Mononuclear cell (primary cell): ENCODE data around the gene HDAC3. TPM values are rescaled to one million over a fixed set of nuclear protein-coding genes. Genes with fewer than 3 reads are reported as not detected.
A peak's percentile ranks its signal among the peaks of the same experiment; 100 is the strongest.

Source experiments
- H3K27me3 ChIP-seq: 2 replicates; pipeline ENCODE4 v1.6.0; 2011; ENCODE audit warnings: low read length, control low read depth; ENCODE audit not compliant: insufficient read depth
- H3K4me1 ChIP-seq: 2 replicates; pipeline ENCODE4 v1.5.1; 2011; ENCODE audit warnings: mild to moderate bottlenecking, low read length, control low read depth; ENCODE audit not compliant: insufficient read depth
- H3K4me3 ChIP-seq: 2 replicates; pipeline ENCODE4 v1.5.1; 2011; ENCODE audit warnings: mild to moderate bottlenecking, low read length, moderate library complexity
- H3K9me3 ChIP-seq: 2 replicates; pipeline ENCODE4 v1.5.1; 2011; ENCODE audit warnings: low read depth, mild to moderate bottlenecking, control low read depth, low read length
- total RNA-seq: library from RNA; depleted of rRNA; stranded (reverse); fragments of >200 nt; gene quantifications from one replicate; pipeline ENCODE4 v1.2.3, GENCODE V29; 2012

Gene HDAC3
- total RNA-seq, result 30.5 TPM

DNA sequence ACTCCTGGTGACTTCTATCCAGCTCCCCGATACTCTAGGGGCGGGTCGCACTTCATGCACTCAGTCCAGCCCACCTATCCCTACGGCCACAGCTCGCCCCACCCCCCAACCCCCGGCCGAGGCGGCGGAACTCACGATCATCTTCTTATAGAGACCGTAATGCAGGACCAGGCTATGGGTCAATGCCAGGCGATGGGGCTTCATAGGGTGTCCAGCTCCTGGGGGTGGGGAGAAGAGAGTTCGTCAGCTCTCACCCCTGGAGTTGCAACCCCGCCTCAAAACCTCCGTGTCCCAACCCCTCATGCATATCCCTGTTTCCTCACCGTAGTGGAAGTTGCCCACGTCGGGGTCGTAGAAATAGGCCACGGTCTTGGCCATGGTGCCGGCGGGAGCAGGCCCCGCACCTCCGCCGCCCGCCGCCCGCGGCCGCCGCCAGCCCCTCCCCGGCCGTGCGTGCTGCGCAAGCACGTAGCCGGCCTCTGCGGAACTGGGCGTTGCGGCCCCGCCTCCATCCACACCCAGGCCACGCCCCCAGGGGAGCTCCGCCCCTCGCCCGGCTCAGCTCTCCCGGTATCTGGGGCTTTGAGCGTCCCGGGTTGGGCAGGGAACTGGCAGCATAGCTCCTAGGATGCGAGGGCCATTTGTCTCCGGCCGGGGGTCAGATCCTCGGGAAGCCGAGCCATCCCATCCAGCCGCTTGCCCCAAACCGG lies at the start of gene HDAC3, which contains the start of gene RELL2:
TSS of gene HDAC3 (minus strand) at position 437 of the 710 bp plus-strand sequence. CDS start at position 378, 59 bp downstream.
TSS of gene RELL2 (plus strand) at position 585 of the 710 bp plus-strand sequence. CDS start 1,229 bp downstream, outside the sequence.
- Histone ChIP-seq H3K9me3 (no peaks in the 10 kb centered on the region), H3K4me1 (peaks cover 42% of the 10 kb centered on the region), H3K27me3 (no peaks in the 10 kb centered on the region), H3K4me3 (peak within 1 kb of the TSS; percentile 91)

DNA sequence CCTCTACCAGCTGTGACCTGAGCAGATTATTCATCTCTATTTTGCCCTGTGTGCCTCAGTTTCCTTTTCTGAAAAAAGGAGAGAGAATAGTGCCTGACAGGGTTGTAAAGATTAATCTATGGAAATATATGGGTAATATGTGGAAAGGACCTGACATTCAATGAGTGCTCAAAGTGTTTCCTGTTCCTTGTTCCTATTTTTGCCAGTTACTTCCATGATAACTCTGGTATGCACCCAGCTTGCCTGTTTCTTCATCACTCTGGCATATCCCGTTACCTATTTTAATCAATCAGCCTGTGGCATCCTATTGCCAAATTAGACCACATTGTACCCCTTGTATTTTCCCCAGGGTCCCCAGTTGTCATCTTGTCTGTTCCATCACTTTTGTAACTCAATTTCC lies 48.9 kb upstream of the HDAC3 start:
- peaks cover 40% of the 10 kb centered on the region for H3K4me1 ChIP-seq
- H3K4me3 ChIP-seq, result no peak overlapping the region
- H3K27me3 ChIP-seq, result no peaks in the 10 kb centered on the region
- no peaks in the 10 kb centered on the region for H3K9me3 ChIP-seq

DNA sequence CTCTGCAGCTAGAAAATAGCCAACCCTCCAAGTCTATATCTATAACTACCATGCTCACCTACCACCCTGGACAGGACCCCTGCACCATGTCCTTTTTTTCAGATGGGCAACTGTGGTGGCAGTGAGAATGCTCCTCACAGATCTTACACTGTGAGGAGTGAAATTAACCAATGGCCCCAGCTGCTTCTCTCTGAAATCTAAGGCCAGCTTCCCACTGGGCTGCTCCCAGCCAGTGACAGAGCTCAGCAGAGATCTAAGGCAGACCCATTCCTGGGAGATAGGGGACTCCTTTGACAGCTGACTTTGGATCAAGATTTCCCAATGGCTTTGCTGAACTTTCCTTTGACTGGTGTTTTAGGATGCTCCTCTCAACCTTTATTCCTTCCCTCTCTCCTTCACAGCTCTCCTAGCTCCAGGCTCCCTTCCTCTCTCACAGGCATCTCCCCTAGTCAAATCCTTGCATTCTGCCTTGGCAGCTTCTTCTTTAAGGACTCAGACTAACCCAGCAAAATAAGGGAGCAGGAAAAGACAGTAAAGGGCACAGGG lies 47.0 kb upstream of the HDAC3 start:
- no peaks in the 10 kb centered on the region for H3K9me3 ChIP-seq
- peaks cover 42% of the 10 kb centered on the region for H3K4me1 ChIP-seq
- no peaks in the 10 kb centered on the region for H3K27me3 ChIP-seq
- no peak overlapping the region for H3K4me3 ChIP-seq

- Histone ChIP-seq H3K4me3 (peak within 1 kb of the TSS; percentile 52), H3K27me3 (no peaks in the 10 kb centered on the region), H3K4me1 (peaks cover 42% of the 10 kb centered on the region), H3K9me3 (no peaks in the 10 kb centered on the region)
These were observed 45.3 kb upstream of the HDAC3 start, which contains the start of gene ARAP3 for GRCh38 chr5:141681695-141682641. Gene ARAP3 (minus strand): TSS chr5:141682230. CDS start chr5:141680486, 1,744 bp downstream.

GRCh38 chr5:141681295-141681694 lies 44.6 kb upstream of the HDAC3 start:
- H3K4me3 ChIP-seq, result peak overlapping the region; percentile 52
- H3K9me3 ChIP-seq, result no peaks in the 10 kb centered on the region
- no peaks in the 10 kb centered on the region for H3K27me3 ChIP-seq
- peaks cover 42% of the 10 kb centered on the region for H3K4me1 ChIP-seq

- Histone ChIP-seq H3K4me1 (peaks cover 41% of the 10 kb centered on the region), H3K27me3 (no peaks in the 10 kb centered on the region), H3K9me3 (no peaks in the 10 kb centered on the region), H3K4me3 (peak overlapping the region; percentile 52)
These were observed 44.1 kb upstream of the HDAC3 start for GRCh38 chr5:141680751-141681201.

GRCh38 chr5:141680178-141680577 lies 43.5 kb upstream of the HDAC3 start:
- no peaks in the 10 kb centered on the region for H3K27me3 ChIP-seq
- no peaks in the 10 kb centered on the region for H3K9me3 ChIP-seq
- H3K4me1 ChIP-seq, result peaks cover 35% of the 10 kb centered on the region
- no peak overlapping the region for H3K4me3 ChIP-seq

- Histone ChIP-seq H3K27me3 (no peaks in the 10 kb centered on the region), H3K4me1 (peaks cover 16% of the 10 kb centered on the region), H3K9me3 (no peaks in the 10 kb centered on the region), H3K4me3 (no peak overlapping the region)
These were observed 40.8 kb upstream of the HDAC3 start for GRCh38 chr5:141677415-141677814.

DNA sequence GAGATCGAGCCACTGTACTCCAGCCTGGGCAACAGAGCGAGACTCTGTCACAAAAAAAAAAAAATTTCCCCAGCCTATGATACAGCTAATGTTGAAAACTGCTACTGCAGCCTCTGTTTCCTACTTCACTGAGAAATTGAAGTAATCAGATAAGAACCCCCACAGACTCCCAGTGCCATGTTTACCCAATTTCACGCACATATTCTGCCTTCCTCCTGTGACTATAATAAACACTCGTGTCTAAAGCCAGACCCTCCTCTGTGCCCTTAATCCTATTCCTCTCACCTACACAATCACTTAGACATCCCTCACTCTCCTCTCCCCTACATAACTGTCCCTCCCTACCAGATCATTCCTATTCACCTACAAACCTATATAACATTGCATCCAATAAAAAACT lies 39.0 kb upstream of the HDAC3 start:
- Histone ChIP-seq H3K4me3 (no peak overlapping the region), H3K27me3 (no peaks in the 10 kb centered on the region), H3K4me1 (peaks cover 2% of the 10 kb centered on the region), H3K9me3 (no peaks in the 10 kb centered on the region)

DNA sequence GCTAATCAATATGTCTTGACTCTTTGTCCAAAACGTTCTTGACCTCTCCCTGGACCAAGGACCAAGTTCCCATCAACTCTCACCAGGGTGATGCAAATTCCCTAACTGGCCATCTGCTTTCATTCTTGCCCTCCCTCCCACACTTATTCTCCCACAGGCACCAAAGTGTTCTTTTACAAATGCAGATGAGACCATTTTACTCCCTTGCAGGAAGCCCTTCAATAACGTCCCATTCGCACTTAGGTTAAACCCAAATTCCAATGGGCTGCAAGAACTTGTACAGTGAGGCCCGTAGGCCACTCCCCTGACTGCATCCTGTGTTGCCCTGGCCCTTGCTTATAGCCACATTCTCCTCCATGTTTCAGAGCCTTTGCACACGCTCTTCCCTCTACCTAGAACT lies 38.1 kb upstream of the HDAC3 start:
- no peaks in the 10 kb centered on the region for H3K9me3 ChIP-seq
- no peaks in the 10 kb centered on the region for H3K4me1 ChIP-seq
- H3K27me3 ChIP-seq, result no peaks in the 10 kb centered on the region
- H3K4me3 ChIP-seq, result no peak overlapping the region

- Histone ChIP-seq H3K9me3 (no peaks in the 10 kb centered on the region), H3K4me1 (no peaks in the 10 kb centered on the region), H3K27me3 (no peaks in the 10 kb centered on the region), H3K4me3 (no peak overlapping the region)
These were observed 36.5 kb upstream of the HDAC3 start for GRCh38 chr5:141672841-141673813.

DNA sequence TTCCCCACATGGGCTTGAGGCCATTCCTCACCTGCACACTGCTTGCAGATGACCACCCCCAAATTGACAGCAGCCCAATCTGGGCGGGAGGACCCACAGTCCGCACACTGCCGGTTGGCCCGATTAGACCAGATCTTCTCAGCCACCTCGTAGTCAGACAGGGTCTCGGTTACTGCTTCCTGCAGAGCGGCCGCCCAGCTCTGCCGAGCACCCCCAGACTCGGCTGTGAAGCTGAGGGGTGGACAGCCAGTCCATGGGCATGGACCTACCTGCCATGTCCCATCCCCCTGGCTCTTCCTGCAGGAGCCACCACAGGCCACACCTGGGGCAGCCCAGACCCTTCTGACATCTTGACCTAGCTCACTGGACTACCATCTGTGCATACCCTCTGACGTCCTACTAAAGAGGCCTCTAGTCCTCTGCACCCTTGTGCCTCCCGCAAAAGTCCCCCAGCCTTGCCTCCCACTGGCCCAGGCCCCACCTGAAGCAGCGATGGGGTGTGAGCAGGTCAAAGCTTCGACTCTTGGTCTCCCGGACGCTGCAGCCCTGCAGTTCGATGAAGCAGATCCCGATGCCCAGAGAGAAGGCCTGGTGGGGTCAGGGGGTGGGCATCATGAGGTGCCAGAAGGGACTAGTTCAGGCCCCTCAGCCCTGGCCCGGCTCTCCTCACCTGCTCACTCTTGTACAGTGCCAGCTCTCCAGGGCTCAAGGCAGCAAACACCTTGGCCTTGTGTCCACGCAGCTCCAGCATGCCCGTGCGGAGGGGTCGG lies 35.6 kb upstream of the HDAC3 start:
- Histone ChIP-seq H3K9me3 (no peaks in the 10 kb centered on the region), H3K27me3 (no peaks in the 10 kb centered on the region), H3K4me3 (no peak overlapping the region), H3K4me1 (no peaks in the 10 kb centered on the region)

DNA sequence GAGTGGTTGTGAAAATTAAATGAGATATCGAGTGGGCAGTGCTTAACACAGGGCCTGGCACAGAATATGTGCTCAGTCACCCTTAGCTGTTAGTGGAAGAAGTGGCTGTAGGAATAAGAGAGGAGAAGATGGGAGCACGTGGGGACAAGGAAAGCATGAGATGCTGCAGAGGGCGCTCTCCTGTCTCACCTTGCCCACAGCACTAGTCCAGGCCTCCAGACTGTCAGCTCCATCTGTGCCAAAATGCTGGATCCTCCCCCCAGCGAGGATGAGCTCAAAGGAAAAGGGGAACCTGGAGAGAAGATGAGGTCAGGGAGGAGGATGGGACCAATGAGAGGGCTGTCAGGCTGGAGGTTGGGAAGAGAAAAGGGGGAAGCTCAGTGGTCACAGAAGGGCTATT lies 32.9 kb upstream of the HDAC3 start:
- no peaks in the 10 kb centered on the region for H3K27me3 ChIP-seq
- H3K9me3 ChIP-seq, result no peaks in the 10 kb centered on the region
- H3K4me3 ChIP-seq, result no peak overlapping the region
- peaks cover 6% of the 10 kb centered on the region for H3K4me1 ChIP-seq
